ENCODE results near the gene PPP5C. TPM values are rescaled to one million over a fixed set of nuclear protein-coding genes. Genes with fewer than 3 reads are reported as not detected.

Gene PPP5C
- total RNA-seq, 1 experiment from 2014 or later: 58.1 TPM

DNA sequence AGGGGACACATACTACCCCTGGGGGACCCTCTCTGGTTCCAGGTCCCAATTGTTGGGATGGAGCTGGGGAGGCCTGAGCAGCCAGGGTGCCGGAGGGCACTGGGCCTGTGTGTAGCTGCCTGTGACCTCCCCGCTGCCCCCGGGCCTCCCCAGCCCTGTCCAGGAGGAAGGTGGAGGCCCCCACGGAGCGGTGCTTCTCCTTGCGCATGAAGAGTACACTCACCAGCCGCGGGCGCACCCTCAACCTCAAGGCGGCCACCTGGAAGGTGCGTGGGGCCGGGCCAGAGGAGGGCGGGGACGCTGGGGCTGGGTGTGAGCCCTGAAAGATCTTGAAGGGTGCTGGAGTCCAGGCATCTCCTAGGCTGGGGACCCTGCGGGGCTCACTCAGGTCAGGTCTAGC lies 38.4 kb upstream of the PPP5C start:
- POLR2A ChIA-PET: no interaction called here
- no peak for TF ChIP-seq SIN3A (IDR thresholded peaks at IDR 0.05; ENCODE audit: borderline replicate concordance, insufficient read depth, low read depth, low read length)
- TF ChIP-seq, protein P1, sequence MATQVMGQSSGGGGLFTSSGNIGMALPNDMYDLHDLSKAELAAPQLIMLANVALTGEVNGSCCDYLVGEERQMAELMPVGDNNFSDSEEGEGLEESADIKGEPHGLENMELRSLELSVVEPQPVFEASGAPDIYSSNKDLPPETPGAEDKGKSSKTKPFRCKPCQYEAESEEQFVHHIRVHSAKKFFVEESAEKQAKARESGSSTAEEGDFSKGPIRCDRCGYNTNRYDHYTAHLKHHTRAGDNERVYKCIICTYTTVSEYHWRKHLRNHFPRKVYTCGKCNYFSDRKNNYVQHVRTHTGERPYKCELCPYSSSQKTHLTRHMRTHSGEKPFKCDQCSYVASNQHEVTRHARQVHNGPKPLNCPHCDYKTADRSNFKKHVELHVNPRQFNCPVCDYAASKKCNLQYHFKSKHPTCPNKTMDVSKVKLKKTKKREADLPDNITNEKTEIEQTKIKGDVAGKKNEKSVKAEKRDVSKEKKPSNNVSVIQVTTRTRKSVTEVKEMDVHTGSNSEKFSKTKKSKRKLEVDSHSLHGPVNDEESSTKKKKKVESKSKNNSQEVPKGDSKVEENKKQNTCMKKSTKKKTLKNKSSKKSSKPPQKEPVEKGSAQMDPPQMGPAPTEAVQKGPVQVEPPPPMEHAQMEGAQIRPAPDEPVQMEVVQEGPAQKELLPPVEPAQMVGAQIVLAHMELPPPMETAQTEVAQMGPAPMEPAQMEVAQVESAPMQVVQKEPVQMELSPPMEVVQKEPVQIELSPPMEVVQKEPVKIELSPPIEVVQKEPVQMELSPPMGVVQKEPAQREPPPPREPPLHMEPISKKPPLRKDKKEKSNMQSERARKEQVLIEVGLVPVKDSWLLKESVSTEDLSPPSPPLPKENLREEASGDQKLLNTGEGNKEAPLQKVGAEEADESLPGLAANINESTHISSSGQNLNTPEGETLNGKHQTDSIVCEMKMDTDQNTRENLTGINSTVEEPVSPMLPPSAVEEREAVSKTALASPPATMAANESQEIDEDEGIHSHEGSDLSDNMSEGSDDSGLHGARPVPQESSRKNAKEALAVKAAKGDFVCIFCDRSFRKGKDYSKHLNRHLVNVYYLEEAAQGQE (IDR thresholded peaks at IDR 0.05; ENCODE audit: insufficient read depth in 1 of 2, low read depth in 2 of 2, low read length in 1 of 2): no peak
- TF ChIP-seq, protein P2, sequence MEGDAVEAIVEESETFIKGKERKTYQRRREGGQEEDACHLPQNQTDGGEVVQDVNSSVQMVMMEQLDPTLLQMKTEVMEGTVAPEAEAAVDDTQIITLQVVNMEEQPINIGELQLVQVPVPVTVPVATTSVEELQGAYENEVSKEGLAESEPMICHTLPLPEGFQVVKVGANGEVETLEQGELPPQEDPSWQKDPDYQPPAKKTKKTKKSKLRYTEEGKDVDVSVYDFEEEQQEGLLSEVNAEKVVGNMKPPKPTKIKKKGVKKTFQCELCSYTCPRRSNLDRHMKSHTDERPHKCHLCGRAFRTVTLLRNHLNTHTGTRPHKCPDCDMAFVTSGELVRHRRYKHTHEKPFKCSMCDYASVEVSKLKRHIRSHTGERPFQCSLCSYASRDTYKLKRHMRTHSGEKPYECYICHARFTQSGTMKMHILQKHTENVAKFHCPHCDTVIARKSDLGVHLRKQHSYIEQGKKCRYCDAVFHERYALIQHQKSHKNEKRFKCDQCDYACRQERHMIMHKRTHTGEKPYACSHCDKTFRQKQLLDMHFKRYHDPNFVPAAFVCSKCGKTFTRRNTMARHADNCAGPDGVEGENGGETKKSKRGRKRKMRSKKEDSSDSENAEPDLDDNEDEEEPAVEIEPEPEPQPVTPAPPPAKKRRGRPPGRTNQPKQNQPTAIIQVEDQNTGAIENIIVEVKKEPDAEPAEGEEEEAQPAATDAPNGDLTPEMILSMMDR (IDR thresholded peaks at IDR 0.05): no peak
- TF ChIP-seq TCF7L2 (IDR thresholded peaks at IDR 0.05; ENCODE audit: low read depth, low read length): no peak
- no peak for TF ChIP-seq POLR2AphosphoS5 (IDR thresholded peaks at IDR 0.05; ENCODE audit: low read depth, low read length)
- CTCF ChIA-PET: no interaction called here
- ATAC-seq (no peak), DNase-seq (ENCODE audit: low read depth, low spot score) (no peak)
- no peaks in the 10 kb centered on the region for H3K27me3 ChIP-seq (ENCODE audit: control insufficient read depth, insufficient read depth, low read length)
- in situ Hi-C loops (cut with HindIII; ENCODE audit: low pct_unique_long_range_greater_than_20kb, low sequenced_read_pairs): no loop called here
- intact Hi-C loops (cut with micrococcal nuclease; ENCODE audit: unreplicated experiment): no loop called here
- no peaks in the 10 kb centered on the region for H3K36me3 ChIP-seq (ENCODE audit: control insufficient read depth, insufficient read depth, low read length)
- no peaks in the 10 kb centered on the region for H3K9me3 ChIP-seq (ENCODE audit: control insufficient read depth, insufficient read depth, low read depth, low read length)
- no peak overlapping the region for H3K4me3 ChIP-seq (ENCODE audit: low read depth in 2 of 2, low read length in 2 of 2)
- BruUV-seq (replicated peaks): no TSS peak
- no peak overlapping the region for H3K27ac ChIP-seq (ENCODE audit: low read length)
- no peaks in the 10 kb centered on the region for H3K4me1 ChIP-seq (ENCODE audit: control insufficient read depth, insufficient read depth, low read length)

DNA sequence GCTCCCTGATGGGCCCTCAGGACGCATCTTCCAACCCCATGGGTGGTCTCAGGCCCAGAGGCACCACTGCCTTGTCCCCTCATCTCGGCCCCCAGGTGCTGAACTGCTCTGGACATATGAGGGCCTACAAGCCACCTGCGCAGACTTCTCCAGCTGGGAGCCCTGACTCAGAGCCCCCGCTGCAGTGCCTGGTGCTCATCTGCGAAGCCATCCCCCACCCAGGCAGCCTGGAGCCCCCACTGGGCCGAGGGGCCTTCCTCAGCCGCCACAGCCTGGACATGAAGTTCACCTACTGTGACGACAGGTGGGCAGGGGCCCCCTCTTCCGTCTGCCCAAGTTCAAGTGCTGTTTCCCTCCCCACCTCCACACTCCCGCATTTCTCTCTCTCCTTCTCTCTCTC lies 37.8 kb upstream of the PPP5C start:
- in situ Hi-C loops (cut with HindIII; ENCODE audit: low pct_unique_long_range_greater_than_20kb, low sequenced_read_pairs): no loop called here
- no TSS peak for BruUV-seq (replicated peaks)

More for the DNA sequence above, 37.8 kb upstream of the PPP5C start:
- H3K9me3 ChIP-seq (ENCODE audit: control insufficient read depth, insufficient read depth, low read depth, low read length): no peaks in the 10 kb centered on the region
- ChIA-PET CTCF (no interaction called here), POLR2A (no interaction called here)
- no peaks in the 10 kb centered on the region; the same call in 1 of the 2 replicates for H3K4me1 ChIP-seq (ENCODE audit: control insufficient read depth, insufficient read depth, low read length)
- no peaks in the 10 kb centered on the region for H3K36me3 ChIP-seq (ENCODE audit: control insufficient read depth, insufficient read depth, low read length)
- H3K27ac ChIP-seq (ENCODE audit: low read length): no peak overlapping the region
- TF ChIP-seq, protein P2 (IDR thresholded peaks at IDR 0.05): no peak
- TF ChIP-seq, protein P1 (IDR thresholded peaks at IDR 0.05; ENCODE audit: insufficient read depth in 1 of 2, low read depth in 2 of 2, low read length in 1 of 2): no peak
- TF ChIP-seq POLR2AphosphoS5 (IDR thresholded peaks at IDR 0.05; ENCODE audit: low read depth, low read length) (no peak), SIN3A (IDR thresholded peaks at IDR 0.05; ENCODE audit: borderline replicate concordance, insufficient read depth, low read depth, low read length) (no peak), TCF7L2 (IDR thresholded peaks at IDR 0.05; ENCODE audit: low read depth, low read length) (no peak)
- no peak for DNase-seq (ENCODE audit: low read depth, low spot score)
- intact Hi-C loops (cut with micrococcal nuclease; ENCODE audit: unreplicated experiment): no loop called here
- ATAC-seq: no peak
- H3K4me3 ChIP-seq (ENCODE audit: low read depth in 2 of 2, low read length in 2 of 2): no peak overlapping the region
- no peaks in the 10 kb centered on the region for H3K27me3 ChIP-seq (ENCODE audit: control insufficient read depth, insufficient read depth, low read length)

Measured in Panc1 (cell line).